NCI-H748 (cell line): ENCODE measurements around the gene RTP2.

Source experiments
- DNase-seq: peaks from one replicate; lab custom pipeline; 2025; ENCODE audit not compliant: unreplicated experiment; lab: John Stamatoyannopoulos, UW

RTP2 gene

GRCh38 chr3:187673012-187673411, 29.3 kb downstream of the RTP2 start:
- DNase-seq: no peak

GRCh38 chr3:187669675-187670504, 32.5 kb downstream of the RTP2 start, which contains the start of gene SST:
Gene SST, minus strand, starts transcription at chr3:187670394. Its CDS starts 103 bp downstream, at chr3:187670291.
- DNase-seq: no peak

GRCh38 chr3:187667526-187667925, 34.8 kb downstream of the RTP2 start:
- peak; percentile 71 for DNase-seq

GRCh38 chr3:187665764-187666402, 36.5 kb downstream of the RTP2 start:
- DNase-seq: no peak

- no peak for DNase-seq
These were observed 37.3 kb downstream of the RTP2 start for GRCh38 chr3:187665010-187665409.

- no peak for DNase-seq
These were observed 39.4 kb downstream of the RTP2 start for GRCh38 chr3:187662848-187663409.

- no peak for DNase-seq
These were observed 41.1 kb downstream of the RTP2 start for GRCh38 chr3:187661267-187661666.

GRCh38 chr3:187651282-187651681, 51.1 kb downstream of the RTP2 start:
- DNase-seq: no peak
